ENCODE measurements around the gene BARX1.
"Not testable (repeated sequence)": the region's sequence is repeated elsewhere in the genome, so short reads cannot be mapped to it uniquely, and the experiment has no call there.

BARX1 gene

GRCh38 chr9:93965830-93966577 is 10.8 kb upstream of the BARX1 start:
- DNase-seq: no peak

- DNase-seq: no peak
Measured at GRCh38 chr9:93964685-93965084, 9.5 kb upstream of the BARX1 start.

- no peak for DNase-seq
Measured at GRCh38 chr9:93963969-93964368, 8.8 kb upstream of the BARX1 start.

DNA sequence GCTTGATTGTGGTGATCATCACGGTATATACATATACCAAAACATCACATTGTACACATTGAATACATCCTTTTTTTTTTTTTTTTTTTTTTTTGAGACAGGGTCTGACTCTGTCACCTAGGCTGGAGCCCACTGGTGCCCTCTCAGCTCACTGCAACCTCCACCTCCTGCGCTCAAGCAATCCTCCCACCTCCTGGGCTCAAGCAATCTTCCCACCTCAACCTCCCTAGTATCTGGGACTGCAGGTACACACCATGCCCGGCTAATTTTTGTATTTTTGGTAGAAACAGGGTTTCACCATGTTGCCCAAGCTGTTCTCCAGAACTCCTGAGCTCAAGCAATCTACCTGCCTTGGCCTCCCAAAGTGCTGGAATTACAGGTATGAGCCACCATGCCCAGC is 8.3 kb upstream of the BARX1 start:
- not testable (repeated sequence) for DNase-seq

- peak; percentile 81 for DNase-seq
Measured at GRCh38 chr9:93962561-93963440, 7.6 kb upstream of the BARX1 start.

DNA sequence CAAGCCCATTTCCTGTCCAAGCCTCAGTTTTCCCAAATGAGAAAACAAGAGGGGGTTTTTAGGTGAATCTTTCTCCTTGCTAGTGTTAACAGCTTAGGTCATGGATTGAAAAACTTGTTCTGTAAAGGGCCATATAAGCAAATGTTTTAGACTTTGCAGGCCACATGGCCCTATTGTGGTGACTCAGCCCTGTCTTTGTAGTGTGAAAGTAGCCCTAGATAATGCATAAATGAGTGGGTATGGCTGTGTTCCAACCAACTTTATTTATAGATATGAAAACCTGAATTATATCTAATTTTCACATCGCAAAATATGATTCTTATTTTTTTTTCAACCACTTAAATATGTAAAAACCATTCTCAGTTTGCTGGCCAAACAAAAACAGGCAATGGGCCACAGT is 6.9 kb upstream of the BARX1 start:
- no peak for DNase-seq

- no peak for DNase-seq
Measured at GRCh38 chr9:93960971-93961841, 6.1 kb upstream of the BARX1 start.

- DNase-seq: no peak
Measured at GRCh38 chr9:93960221-93960970, 5.2 kb upstream of the BARX1 start.

- no peak for DNase-seq
Measured at GRCh38 chr9:93959739-93960154, 4.6 kb upstream of the BARX1 start.

GRCh38 chr9:93958819-93959682 is 3.9 kb upstream of the BARX1 start:
- no peak for DNase-seq

DNA sequence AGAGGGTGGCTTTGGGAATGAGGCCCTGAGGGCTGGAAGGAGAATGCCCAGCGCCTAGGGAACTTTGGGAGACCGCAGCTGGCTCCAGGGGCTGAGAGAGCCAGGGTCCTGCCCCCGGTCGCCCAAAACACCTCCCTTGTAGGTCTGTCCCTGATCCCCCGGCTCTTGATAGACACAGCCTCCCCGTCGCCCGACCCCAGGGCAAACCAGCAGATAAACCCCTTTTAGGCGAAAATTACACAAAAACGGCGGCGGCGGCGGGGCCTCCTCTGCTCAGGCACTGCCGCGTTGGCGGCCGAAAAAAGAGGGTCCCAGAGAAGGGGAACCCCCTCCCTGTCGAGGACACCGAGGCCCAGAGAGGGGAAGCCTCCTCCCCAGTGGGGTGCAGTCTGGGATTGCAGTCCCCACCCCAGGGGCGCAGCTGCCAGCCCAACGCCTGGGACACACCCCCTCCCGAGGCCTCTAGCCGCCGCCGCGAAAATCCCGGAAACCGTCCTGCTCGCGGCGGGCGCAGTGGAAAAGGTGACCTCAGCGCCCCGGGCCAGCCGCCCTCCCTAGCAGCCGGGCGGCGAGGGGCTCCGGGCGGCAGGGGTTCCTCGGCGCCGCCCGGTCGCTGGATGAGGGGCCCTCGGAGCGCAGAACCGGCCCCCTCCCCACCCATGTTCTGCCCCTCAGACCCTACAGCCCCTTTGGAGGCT is 3.1 kb upstream of the BARX1 start:
- no peak for DNase-seq

- DNase-seq: no peak
Measured at GRCh38 chr9:93955981-93956784, 1.0 kb upstream of the BARX1 start.

DNA sequence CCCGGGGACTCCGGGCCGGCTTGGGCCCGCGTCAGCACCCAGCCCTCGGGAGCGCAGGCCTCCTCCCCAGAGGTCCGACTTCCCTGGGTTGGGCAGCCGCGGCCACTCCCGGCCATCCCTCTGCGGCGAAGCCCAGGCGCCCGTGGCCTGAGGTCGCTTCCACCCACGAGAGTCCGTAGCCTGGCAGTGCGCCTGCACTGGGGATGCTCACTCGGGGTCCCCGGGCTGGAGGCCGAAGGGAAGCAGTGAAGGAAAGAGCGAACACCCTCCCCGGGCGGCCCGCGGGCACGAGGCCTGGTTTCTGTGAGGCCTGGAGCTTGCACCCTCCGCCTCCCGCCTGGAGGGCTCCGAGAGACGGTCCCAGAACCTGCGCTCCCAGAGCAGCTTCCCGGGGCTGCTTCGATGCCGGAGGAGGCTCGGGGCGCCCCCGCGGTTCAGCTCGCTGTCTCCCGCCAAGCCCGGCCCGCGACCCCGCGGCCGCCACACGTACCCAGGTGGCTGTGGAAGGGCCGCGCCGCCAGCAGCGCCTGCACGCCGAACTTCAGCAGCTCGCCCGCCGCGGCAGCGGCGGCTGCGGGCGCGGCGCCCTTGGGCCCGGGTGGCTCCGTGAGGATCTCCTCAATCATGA is 607 bp downstream of the BARX1 start:
- no peak for DNase-seq

- DNase-seq: no peak
Measured at GRCh38 chr9:93953496-93954433, 1.4 kb downstream of the BARX1 start.

DNA sequence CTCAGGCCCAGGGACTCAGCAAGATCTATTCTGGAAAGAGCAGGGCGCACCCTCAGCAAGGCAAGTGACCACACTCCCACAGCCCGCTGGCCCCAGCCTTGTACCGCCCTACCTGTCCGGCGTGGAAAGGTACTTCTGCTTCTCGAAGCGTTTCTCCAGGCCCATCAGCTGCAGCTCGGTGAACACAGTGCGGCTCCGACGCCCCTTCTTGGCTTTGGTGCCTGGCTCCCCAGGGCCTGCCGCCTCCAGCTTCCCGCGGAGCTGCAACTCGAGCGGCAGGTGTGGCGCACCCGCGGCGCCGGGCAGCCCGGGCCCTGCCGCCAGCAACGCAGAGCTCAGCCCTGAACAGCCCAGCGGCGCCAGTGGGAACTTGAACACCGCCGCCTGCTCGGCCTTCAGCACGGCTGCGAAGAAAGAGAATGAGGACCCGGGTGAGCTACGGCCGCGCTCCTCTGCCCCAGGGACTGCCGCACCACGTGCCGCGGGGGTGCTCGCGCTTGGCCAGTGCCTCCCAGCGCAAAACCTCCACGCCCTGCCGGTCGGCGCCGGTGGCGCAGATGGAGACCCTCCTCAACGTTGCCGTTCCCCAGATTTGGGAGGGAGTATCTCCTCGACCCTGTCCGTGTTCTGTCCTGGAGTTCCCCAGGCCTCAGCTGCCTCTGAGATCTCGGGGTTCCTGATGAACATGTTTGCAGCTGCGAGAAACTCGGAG is 2.2 kb downstream of the BARX1 start:
- no peak for DNase-seq

- DNase-seq: no peak
Measured at GRCh38 chr9:93952119-93952783, 2.9 kb downstream of the BARX1 start.

- DNase-seq: no peak
Measured at GRCh38 chr9:93951655-93952118, 3.5 kb downstream of the BARX1 start.
